Neuronal stem cell (in vitro differentiated cells): Measurements from ENCODE around the gene SLC35F5.

Experiments
- DNase-seq: peaks from one replicate; pipeline ENCODE4 v3.0.0-alpha.2; 2013; ENCODE audit warnings: low spot score
- H2AFZ ChIP-seq: one replicate; pipeline ENCODE4 v1.6.1; 2013; ENCODE audit warnings: mild to moderate bottlenecking, low read length, inconsistent platforms
- H2AK5ac ChIP-seq: 2 replicates; pipeline ENCODE4 v1.6.1; 2013; ENCODE audit warnings: low read depth, mild to moderate bottlenecking, inconsistent platforms, low read length, moderate library complexity, mixed read lengths
- H2BK120ac ChIP-seq: 2 replicates; pipeline ENCODE4 v1.6.1; 2013; ENCODE audit warnings: low read depth, mild to moderate bottlenecking, inconsistent platforms, low read length, moderate library complexity, mixed read lengths
- H2BK12ac ChIP-seq: one replicate; pipeline ENCODE4 v1.6.1; 2013; ENCODE audit warnings: low read length, inconsistent platforms
- H2BK15ac ChIP-seq: 2 replicates; pipeline ENCODE4 v1.6.1; 2013; ENCODE audit warnings: mild to moderate bottlenecking, low read length, inconsistent platforms, mixed read lengths
- H2BK5ac ChIP-seq: one replicate; pipeline ENCODE4 v1.6.1; 2013; ENCODE audit warnings: inconsistent platforms, mild to moderate bottlenecking, low read length, moderate library complexity
- H3K14ac ChIP-seq: one replicate; pipeline ENCODE4 v1.6.1; 2013; ENCODE audit warnings: low read length, inconsistent platforms
- H3K18ac ChIP-seq: 2 replicates; pipeline ENCODE4 v1.6.1; 2013; ENCODE audit warnings: low read length, inconsistent platforms
- H3K23ac ChIP-seq: 2 replicates; pipeline ENCODE4 v1.6.1; 2013; ENCODE audit warnings: low read depth, mild to moderate bottlenecking, mixed read lengths, low read length, inconsistent platforms; ENCODE audit not compliant: poor library complexity
- H3K27ac ChIP-seq: replicated peaks from 3 replicates; pipeline ENCODE4 v1.5.1; 2013; ENCODE audit warnings: low read length, inconsistent platforms
- H3K27me3 ChIP-seq, 3 experiments: 2 replicates each; pipeline ENCODE4 v1.6.1; 2013; ENCODE audit warnings: low read length in 3 of 3, mild to moderate bottlenecking in 2 of 3, inconsistent platforms in 1 of 3, low read depth in 1 of 3, mixed read lengths in 1 of 3, moderate library complexity in 1 of 3; ENCODE audit not compliant: control insufficient read depth in 3 of 3, insufficient read depth in 3 of 3
- H3K36me3 ChIP-seq, 2 donors: replicated peaks in 1 of 2; 2 replicates each; pipeline ENCODE4 v1.6.1; 2013; ENCODE audit warnings: low read length in 2 of 2; ENCODE audit not compliant: control insufficient read depth in 2 of 2, insufficient read depth in 2 of 2
- H3K4ac ChIP-seq: 2 replicates; pipeline ENCODE4 v1.6.1; 2013; ENCODE audit warnings: inconsistent platforms, mild to moderate bottlenecking, low read length, moderate library complexity
- H3K4me1 ChIP-seq, 2 donors: 1 replicate in 1 of 2; 2 replicates in 1 of 2; pipeline ENCODE4 v1.6.1; 2013; ENCODE audit warnings: low read length in 2 of 2, low read depth in 1 of 2; ENCODE audit not compliant: control insufficient read depth in 2 of 2, insufficient read depth in 1 of 2
- H3K4me2 ChIP-seq: one replicate; pipeline ENCODE4 v1.6.1; 2013; ENCODE audit warnings: mild to moderate bottlenecking, low read length, inconsistent platforms; ENCODE audit not compliant: insufficient read depth, poor library complexity, severe bottlenecking
- H3K4me3 ChIP-seq, 2 donors: 2 replicates each; pipeline ENCODE4 v1.5.1; 2013; ENCODE audit warnings: low read length in 2 of 2, mild to moderate bottlenecking in 2 of 2, inconsistent platforms in 1 of 2, moderate library complexity in 1 of 2
- H3K79me1 ChIP-seq: one replicate; pipeline ENCODE4 v1.6.1; 2013; ENCODE audit warnings: low read depth, mild to moderate bottlenecking, inconsistent platforms, low read length, moderate library complexity
- H3K9ac ChIP-seq: one replicate; pipeline ENCODE4 v1.6.1; 2013; ENCODE audit warnings: mild to moderate bottlenecking, low read depth, low read length, inconsistent platforms; ENCODE audit not compliant: poor library complexity
- H3K9me3 ChIP-seq, 2 donors: replicated peaks in 1 of 2; 2 replicates each; pipeline versions ENCODE3 to v1.6.1; 2013; ENCODE audit warnings: low read length in 2 of 2, mild to moderate bottlenecking in 2 of 2, inconsistent platforms in 1 of 2, low read depth in 1 of 2, mixed read lengths in 1 of 2, moderate library complexity in 1 of 2; ENCODE audit not compliant: control insufficient read depth in 2 of 2, insufficient read depth in 1 of 2
- H4K8ac ChIP-seq: one replicate; pipeline ENCODE4 v1.6.1; 2013; ENCODE audit warnings: low read depth, mild to moderate bottlenecking, inconsistent platforms, low read length, moderate library complexity
- H4K91ac ChIP-seq: one replicate; pipeline ENCODE4 v1.6.1; 2013; ENCODE audit warnings: low read length, low read depth, mild to moderate bottlenecking, inconsistent platforms; ENCODE audit not compliant: poor library complexity
- WGBS, 2 donors: extraction: QIAGEN DNeasy Blood & Tissue Kit; methylation state at CpG; one replicate each; pipeline ENCODE4 v1.1.7; 2013; ENCODE audit warnings: missing lambda C conversion rate in 2 of 2, mixed read lengths in 1 of 2; ENCODE audit not compliant: insufficient read length in 2 of 2, insufficient replicate concordance in 1 of 2; ENCODE audit errors: extremely low coverage in 2 of 2; 5-methylcytosine and 5-hydroxymethylcytosine counted together

Gene SLC35F5

DNA sequence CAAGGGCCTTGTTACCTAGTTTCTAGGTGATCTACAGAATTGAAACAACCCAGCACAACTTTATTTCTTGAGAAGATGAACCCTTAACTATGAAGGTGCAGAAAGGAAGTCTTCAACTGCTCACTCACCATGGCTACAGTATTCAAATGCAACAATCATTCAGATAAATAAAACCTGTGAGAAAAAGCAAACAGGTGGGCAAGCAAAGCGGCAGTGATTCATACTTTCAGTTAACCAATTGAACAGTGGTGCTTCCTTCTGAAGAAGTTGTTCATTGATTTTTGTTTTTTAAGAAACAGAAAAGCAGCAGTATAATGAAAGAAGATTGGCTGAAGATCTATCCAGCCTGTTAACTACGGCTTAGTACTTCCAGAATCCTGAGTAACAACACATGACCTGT, 43.5 kb downstream of the SLC35F5 start:
- no peak overlapping the region for H2BK15ac ChIP-seq
- H2AFZ ChIP-seq = no peak overlapping the region
- no peak for DNase-seq
- H3K79me1 ChIP-seq = no peaks in the 10 kb centered on the region
- H3K4me1 ChIP-seq = peaks cover 0 to 1% of the 10 kb centered on the region in 2 donors
- H2BK12ac ChIP-seq = no peak overlapping the region
- H2BK120ac ChIP-seq = no peak overlapping the region
- no peak overlapping the region for H4K8ac ChIP-seq
- no peak overlapping the region for H3K4ac ChIP-seq
- no peak overlapping the region for H3K4me3 ChIP-seq
- H3K27ac ChIP-seq = no peak overlapping the region
- WGBS, 2 donors = no CpG with 5 or more reads among the region's 2 CpGs
- no peak overlapping the region for H2AK5ac ChIP-seq
- no peak overlapping the region for H3K23ac ChIP-seq
- H4K91ac ChIP-seq = no peak overlapping the region
- H3K27me3 ChIP-seq = no peaks in the 10 kb centered on the region
- H3K9ac ChIP-seq = no peak overlapping the region
- no peaks in the 10 kb centered on the region for H3K9me3 ChIP-seq
- H3K36me3 ChIP-seq = peaks cover 2 to 60% of the 10 kb centered on the region in 2 donors
- H3K18ac ChIP-seq = no peak overlapping the region
- no peak overlapping the region for H3K14ac ChIP-seq
- no peak overlapping the region for H2BK5ac ChIP-seq
- no peak overlapping the region for H3K4me2 ChIP-seq

DNA sequence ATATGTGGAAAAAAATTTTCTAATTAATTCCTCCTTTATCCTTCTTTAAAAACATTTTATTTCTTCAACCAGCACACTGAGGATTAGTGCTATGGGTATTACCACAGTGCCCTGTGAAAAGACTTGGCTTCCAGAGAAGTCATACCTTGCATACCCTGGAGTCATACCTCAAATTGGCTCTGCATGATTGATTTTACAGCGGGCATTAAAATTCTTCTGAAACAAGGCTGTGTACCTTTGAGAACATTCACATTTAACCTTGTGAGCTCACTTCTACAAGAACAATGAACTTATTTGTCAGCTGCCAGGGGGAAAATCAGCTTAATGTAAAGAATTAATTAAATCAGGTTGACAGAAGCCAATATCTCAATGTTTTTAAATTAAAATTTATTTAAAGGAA, 44.6 kb downstream of the SLC35F5 start:
- Histone ChIP-seq H2BK120ac (no peak overlapping the region), H3K79me1 (no peaks in the 10 kb centered on the region), H3K27me3 (no peaks in the 10 kb centered on the region), H2BK15ac (no peak overlapping the region), H3K4me2 (no peak overlapping the region), H3K4me1 (peaks cover 0 to 1% of the 10 kb centered on the region in 2 donors), H3K18ac (no peak overlapping the region), H3K4ac (no peak overlapping the region), H3K14ac (no peak overlapping the region), H4K8ac (no peak overlapping the region), H2AK5ac (no peak overlapping the region), H4K91ac (no peak overlapping the region), H3K27ac (no peak overlapping the region), H3K9me3 (no peaks in the 10 kb centered on the region), H3K36me3 (peaks cover 2 to 50% of the 10 kb centered on the region in 2 donors), H3K4me3 (no peak overlapping the region), H3K23ac (no peak overlapping the region), H2AFZ (no peak overlapping the region), H2BK5ac (no peak overlapping the region), H3K9ac (no peak overlapping the region), H2BK12ac (no peak overlapping the region)
- no peak for DNase-seq
- WGBS, 2 donors = no CpG with 5 or more reads among the region's 1 CpG

DNA sequence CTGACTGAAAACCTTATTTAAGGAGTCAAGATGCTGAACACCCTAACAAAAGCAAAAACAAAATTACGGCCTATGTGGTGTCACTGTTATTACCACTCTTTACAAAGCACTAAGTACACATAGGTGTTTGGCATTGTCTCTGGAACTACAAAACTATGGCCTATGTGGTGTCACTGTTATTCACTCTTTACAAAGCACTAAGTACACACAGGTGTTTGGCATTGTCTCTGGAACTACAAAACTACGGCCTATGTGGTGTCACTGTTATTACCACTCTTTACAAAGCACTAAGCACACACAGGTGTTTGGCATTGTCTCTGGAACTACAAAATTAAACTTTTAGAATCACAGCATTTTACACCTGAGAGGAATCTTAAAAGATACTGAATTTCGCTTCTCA, 47.4 kb downstream of the SLC35F5 start:
- H3K79me1 ChIP-seq = no peaks in the 10 kb centered on the region
- H3K18ac ChIP-seq = no peak overlapping the region
- H2BK12ac ChIP-seq = no peak overlapping the region
- no peak overlapping the region for H3K4me3 ChIP-seq
- H3K4me2 ChIP-seq = no peak overlapping the region
- no peaks in the 10 kb centered on the region for H3K9me3 ChIP-seq
- no peak for DNase-seq
- H3K4me1 ChIP-seq = peaks cover 0 to 1% of the 10 kb centered on the region in 2 donors
- no CpG with 5 or more reads among the region's 3 CpGs for WGBS, 2 donors
- H2BK5ac ChIP-seq = no peak overlapping the region
- no peak overlapping the region for H3K27ac ChIP-seq
- no peak overlapping the region for H3K9ac ChIP-seq
- no peak overlapping the region for H3K4ac ChIP-seq
- no peak overlapping the region for H2AFZ ChIP-seq
- H2BK120ac ChIP-seq = no peak overlapping the region
- no peaks in the 10 kb centered on the region for H3K27me3 ChIP-seq
- no peak overlapping the region for H4K8ac ChIP-seq
- no peak overlapping the region for H3K14ac ChIP-seq
- no peak overlapping the region for H4K91ac ChIP-seq
- no peak overlapping the region for H3K23ac ChIP-seq
- H3K36me3 ChIP-seq = peaks cover 0 to 22% of the 10 kb centered on the region in 2 donors
- H2AK5ac ChIP-seq = no peak overlapping the region
- no peak overlapping the region for H2BK15ac ChIP-seq

DNA sequence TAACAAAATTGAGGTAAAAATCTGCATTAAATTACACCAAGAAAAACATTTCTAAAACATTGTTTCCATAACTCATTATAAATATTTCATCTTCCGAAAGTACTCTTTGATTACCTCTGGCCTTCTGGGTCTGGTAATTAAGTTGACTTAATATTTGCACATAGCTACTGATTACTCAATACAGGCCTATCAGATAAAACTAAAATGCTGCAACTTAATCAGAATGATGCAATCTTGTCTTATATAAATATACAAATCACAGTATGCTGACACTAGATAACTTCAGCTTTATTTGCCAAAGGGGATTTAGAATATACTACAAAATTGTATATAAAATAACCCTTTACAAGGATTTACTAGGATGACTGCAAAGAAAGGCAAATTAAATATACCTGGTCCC, 49.3 kb downstream of the SLC35F5 start:
- H2BK120ac ChIP-seq = no peak overlapping the region
- H4K91ac ChIP-seq = no peak overlapping the region
- no peak overlapping the region for H2AFZ ChIP-seq
- no peak overlapping the region for H3K23ac ChIP-seq
- no peak overlapping the region for H2AK5ac ChIP-seq
- H3K79me1 ChIP-seq = no peaks in the 10 kb centered on the region
- H4K8ac ChIP-seq = no peak overlapping the region
- H3K27me3 ChIP-seq = no peaks in the 10 kb centered on the region
- no peak overlapping the region for H3K4me3 ChIP-seq
- WGBS, 2 donors = no CpG with 5 or more reads among the region's 1 CpG
- peaks cover 0 to 6% of the 10 kb centered on the region in 2 donors for H3K36me3 ChIP-seq
- H2BK12ac ChIP-seq = no peak overlapping the region
- peaks cover 0 to 3% of the 10 kb centered on the region in 2 donors for H3K4me1 ChIP-seq
- H3K27ac ChIP-seq = no peak overlapping the region
- DNase-seq = no peak
- H2BK15ac ChIP-seq = no peak overlapping the region
- no peak overlapping the region for H3K9ac ChIP-seq
- H2BK5ac ChIP-seq = no peak overlapping the region
- H3K9me3 ChIP-seq = no peaks in the 10 kb centered on the region
- no peak overlapping the region for H3K14ac ChIP-seq
- H3K4ac ChIP-seq = no peak overlapping the region
- no peak overlapping the region for H3K4me2 ChIP-seq
- no peak overlapping the region for H3K18ac ChIP-seq
